Mesodermal cell (in vitro differentiated cells): ENCODE measurements around the gene LRRC63.

Experiments used
- H3K27ac ChIP-seq: 2 replicates; pipeline ENCODE4 v1.7.0; 2013; ENCODE audit warnings: mild to moderate bottlenecking, low read depth, low read length, moderate library complexity; ENCODE audit not compliant: severe bottlenecking
- H3K36me3 ChIP-seq: 2 replicates; pipeline ENCODE4 v1.7.1; 2013; ENCODE audit warnings: mild to moderate bottlenecking, low read length, moderate library complexity; ENCODE audit not compliant: control insufficient read depth, insufficient read depth
- H3K4me1 ChIP-seq: one replicate; pipeline ENCODE4 v1.7.1; 2013; ENCODE audit warnings: mild to moderate bottlenecking, low read length; ENCODE audit not compliant: insufficient read depth, control insufficient read depth, poor library complexity, severe bottlenecking
- H3K4me3 ChIP-seq: 2 replicates; pipeline ENCODE4 v1.7.0; 2013; ENCODE audit warnings: low read length, control low read depth, mild to moderate bottlenecking; ENCODE audit not compliant: insufficient read depth, poor library complexity, severe bottlenecking; ENCODE audit errors: extremely low read depth
- H3K9me3 ChIP-seq: 2 replicates; pipeline ENCODE4 v1.7.1; 2013; ENCODE audit warnings: mild to moderate bottlenecking, low read length, moderate library complexity; ENCODE audit not compliant: control insufficient read depth
- WGBS, 2 experiments: methylation state at CpG; one replicate each; pipeline ENCODE4 v1.1.5; 2013; ENCODE audit warnings: missing lambda C conversion rate in 2 of 2; ENCODE audit not compliant: insufficient coverage in 2 of 2; 5-methylcytosine and 5-hydroxymethylcytosine counted together

Gene LRRC63

DNA sequence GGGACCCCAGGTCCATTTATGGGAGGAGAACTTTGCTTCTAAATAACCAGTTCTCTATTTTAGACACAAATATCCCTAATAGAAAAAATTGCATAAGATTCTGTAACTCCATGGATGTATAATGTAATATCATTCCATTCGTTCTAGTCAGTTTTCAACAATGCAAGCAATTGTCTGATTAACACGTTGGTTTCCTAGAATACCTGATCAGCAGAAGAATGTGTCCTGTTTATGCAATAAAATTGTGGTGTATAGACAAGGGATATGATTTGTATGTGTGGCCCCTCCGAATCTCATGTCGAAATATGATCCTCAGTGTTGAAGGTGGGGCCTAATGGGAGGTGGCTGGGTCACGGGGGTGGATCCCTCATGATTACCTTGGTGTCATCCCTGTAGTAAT, 113.2 kb downstream of the LRRC63 start:
- Histone ChIP-seq H3K9me3 (no peaks in the 10 kb centered on the region), H3K27ac (no peak overlapping the region), H3K36me3 (no peaks in the 10 kb centered on the region), H3K4me3 (no peak overlapping the region), H3K4me1 (no peaks in the 10 kb centered on the region)
- 95 to 97% methylated on average over 3 of the region's 5 CpGs for WGBS, 2 experiments
